ENCODE results near the gene MKRN1. TPM values are rescaled to one million over a fixed set of nuclear protein-coding genes. Genes with fewer than 3 reads are reported as not detected.
A peak's percentile ranks its signal among the peaks of the same experiment; 100 is the strongest.
"Not testable (repeated sequence)": the region's sequence is repeated elsewhere in the genome, so short reads cannot be mapped to it uniquely, and the experiment has no call there.

Gene MKRN1
- total RNA-seq, 1 donor from 2014 or later: 67.9 TPM

DNA sequence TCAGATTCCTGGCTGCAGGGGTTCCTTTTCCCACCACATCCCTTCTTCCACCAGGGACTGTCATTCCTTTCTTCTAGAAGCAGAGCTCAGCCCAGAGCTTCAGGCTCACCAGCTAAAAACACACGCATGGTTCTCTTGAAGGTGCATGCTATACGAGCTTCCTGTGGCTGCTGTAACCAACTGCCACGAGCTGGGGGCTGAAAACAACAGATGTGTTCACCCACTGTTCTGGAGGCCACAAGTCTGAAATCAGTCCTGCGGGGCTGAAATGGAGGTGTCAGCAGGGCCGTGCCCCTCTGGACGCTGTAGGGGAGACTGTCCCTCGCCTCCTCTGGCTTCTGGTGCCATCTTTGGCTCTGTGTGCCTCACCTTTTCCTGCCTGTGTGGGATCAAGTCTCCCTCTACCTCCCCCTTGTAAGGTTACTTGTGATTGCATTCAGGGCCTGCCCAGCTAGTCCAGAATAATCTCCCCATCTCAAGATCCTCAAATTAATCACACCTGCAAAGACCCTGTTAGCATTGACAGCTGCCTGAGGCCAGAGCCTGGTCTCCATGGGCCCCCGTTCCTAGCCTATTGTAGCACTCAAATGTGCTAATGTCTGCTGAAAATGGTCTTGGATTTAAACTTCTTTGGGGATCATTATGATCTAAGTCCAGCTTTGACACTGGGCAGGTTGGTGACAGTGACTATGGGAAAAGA lies 61.7 kb downstream of the MKRN1 start:
- no peak overlapping the region for H3K4me3 Mint-ChIP-seq (ENCODE audit: unreplicated experiment)
- DNase-seq (ENCODE audit: low spot score): no peak
- no peak overlapping the region for H3K27ac Mint-ChIP-seq (ENCODE audit: unreplicated experiment)
- no peaks in the 10 kb centered on the region for H3K9me3 Mint-ChIP-seq (ENCODE audit: low read depth)
- H3K27me3 Mint-ChIP-seq (ENCODE audit: low read depth): peaks cover 6% of the 10 kb centered on the region
- peaks cover 7% of the 10 kb centered on the region for H3K4me1 Mint-ChIP-seq (ENCODE audit: low read depth)
- H3K36me3 Mint-ChIP-seq (ENCODE audit: low read depth): no peaks in the 10 kb centered on the region
- TF ChIP-seq, protein P1, sequence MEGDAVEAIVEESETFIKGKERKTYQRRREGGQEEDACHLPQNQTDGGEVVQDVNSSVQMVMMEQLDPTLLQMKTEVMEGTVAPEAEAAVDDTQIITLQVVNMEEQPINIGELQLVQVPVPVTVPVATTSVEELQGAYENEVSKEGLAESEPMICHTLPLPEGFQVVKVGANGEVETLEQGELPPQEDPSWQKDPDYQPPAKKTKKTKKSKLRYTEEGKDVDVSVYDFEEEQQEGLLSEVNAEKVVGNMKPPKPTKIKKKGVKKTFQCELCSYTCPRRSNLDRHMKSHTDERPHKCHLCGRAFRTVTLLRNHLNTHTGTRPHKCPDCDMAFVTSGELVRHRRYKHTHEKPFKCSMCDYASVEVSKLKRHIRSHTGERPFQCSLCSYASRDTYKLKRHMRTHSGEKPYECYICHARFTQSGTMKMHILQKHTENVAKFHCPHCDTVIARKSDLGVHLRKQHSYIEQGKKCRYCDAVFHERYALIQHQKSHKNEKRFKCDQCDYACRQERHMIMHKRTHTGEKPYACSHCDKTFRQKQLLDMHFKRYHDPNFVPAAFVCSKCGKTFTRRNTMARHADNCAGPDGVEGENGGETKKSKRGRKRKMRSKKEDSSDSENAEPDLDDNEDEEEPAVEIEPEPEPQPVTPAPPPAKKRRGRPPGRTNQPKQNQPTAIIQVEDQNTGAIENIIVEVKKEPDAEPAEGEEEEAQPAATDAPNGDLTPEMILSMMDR (IDR thresholded peaks at IDR 0.05): no peak

DNA sequence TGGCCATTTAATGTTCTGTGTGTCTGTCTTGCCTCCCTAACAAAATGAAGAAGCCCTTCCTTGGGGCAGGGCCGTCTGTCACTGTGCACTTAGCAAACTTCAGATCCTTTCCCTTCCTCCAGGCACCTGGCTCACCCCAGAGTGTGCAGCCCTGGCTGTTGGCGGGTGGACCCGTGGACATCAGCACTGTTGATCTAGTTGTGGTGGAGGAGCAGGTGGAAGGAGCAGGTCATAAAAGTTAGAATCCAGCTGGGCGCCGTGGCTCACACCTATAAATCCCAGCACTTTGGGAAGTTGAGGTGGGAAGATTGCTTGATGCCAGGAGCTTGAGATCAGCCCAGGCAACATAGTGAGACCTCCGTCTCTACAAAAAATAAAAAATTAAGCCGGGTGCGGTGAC lies 62.7 kb downstream of the MKRN1 start:
- TF ChIP-seq, protein P1 (IDR thresholded peaks at IDR 0.05): no peak
- Mint-ChIP-seq H3K4me1 (ENCODE audit: low read depth) (peaks cover 7% of the 10 kb centered on the region), H3K27ac (ENCODE audit: unreplicated experiment) (no peak overlapping the region)

DNA sequence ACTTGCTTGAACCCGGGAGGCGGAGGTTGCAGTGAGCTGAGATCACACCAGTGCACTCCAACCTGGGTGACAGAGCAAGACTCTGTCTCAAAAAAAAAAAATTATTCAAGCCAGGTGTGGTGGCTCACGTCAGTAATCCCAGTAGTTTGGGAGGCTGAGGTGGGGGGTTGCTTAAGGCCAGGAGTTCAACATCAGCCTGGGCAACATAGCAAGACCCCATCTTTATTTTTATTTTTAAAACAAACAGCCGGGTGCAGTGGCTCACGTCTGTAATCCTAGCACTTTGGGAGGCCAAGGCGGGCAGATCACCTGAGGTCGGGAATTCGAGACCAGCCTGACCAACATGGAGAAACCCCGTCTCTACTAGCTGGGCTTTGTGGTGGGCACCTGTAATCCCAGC lies 63.5 kb downstream of the MKRN1 start:
- not testable (repeated sequence) for DNase-seq (ENCODE audit: low spot score); H3K36me3 Mint-ChIP-seq (ENCODE audit: low read depth); H3K4me3 Mint-ChIP-seq (ENCODE audit: unreplicated experiment); H3K27ac Mint-ChIP-seq (ENCODE audit: unreplicated experiment); H3K27me3 Mint-ChIP-seq (ENCODE audit: low read depth); H3K4me1 Mint-ChIP-seq (ENCODE audit: low read depth); H3K9me3 Mint-ChIP-seq (ENCODE audit: low read depth)

More for the DNA sequence above, 62.7 kb downstream of the MKRN1 start:
- Mint-ChIP-seq H3K9me3 (ENCODE audit: low read depth) (no peaks in the 10 kb centered on the region), H3K27me3 (ENCODE audit: low read depth) (peaks cover 6% of the 10 kb centered on the region), H3K36me3 (ENCODE audit: low read depth) (no peaks in the 10 kb centered on the region), H3K4me3 (ENCODE audit: unreplicated experiment) (no peak overlapping the region)
- no peak for DNase-seq (ENCODE audit: low spot score)

DNA sequence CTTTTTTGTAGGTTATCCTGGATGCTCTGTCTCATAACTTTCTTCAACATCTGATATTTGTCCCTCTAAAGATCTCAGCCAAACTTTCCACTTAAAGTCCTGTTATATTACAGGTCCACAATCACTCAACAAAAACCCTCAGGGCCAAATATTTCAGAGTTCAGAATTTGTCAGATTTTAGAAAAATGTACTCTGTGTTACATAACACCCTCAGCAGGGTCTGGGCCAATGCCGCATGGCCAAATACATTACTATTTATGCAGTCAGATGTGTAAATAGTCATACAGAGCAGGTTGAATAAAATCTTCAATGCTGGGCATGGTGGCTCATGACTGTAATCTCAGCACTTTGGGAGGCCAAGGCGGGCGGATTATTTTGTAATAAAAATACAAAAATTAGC lies 63.9 kb downstream of the MKRN1 start:
- Mint-ChIP-seq H3K4me1 (ENCODE audit: low read depth) (peaks cover 7% of the 10 kb centered on the region), H3K27me3 (ENCODE audit: low read depth) (peaks cover 6% of the 10 kb centered on the region), H3K4me3 (ENCODE audit: unreplicated experiment) (no peak overlapping the region), H3K27ac (ENCODE audit: unreplicated experiment) (no peak overlapping the region), H3K9me3 (ENCODE audit: low read depth) (no peaks in the 10 kb centered on the region), H3K36me3 (ENCODE audit: low read depth) (no peaks in the 10 kb centered on the region)
- no peak for DNase-seq (ENCODE audit: low spot score)
- TF ChIP-seq, protein P1 (IDR thresholded peaks at IDR 0.05): no peak

DNA sequence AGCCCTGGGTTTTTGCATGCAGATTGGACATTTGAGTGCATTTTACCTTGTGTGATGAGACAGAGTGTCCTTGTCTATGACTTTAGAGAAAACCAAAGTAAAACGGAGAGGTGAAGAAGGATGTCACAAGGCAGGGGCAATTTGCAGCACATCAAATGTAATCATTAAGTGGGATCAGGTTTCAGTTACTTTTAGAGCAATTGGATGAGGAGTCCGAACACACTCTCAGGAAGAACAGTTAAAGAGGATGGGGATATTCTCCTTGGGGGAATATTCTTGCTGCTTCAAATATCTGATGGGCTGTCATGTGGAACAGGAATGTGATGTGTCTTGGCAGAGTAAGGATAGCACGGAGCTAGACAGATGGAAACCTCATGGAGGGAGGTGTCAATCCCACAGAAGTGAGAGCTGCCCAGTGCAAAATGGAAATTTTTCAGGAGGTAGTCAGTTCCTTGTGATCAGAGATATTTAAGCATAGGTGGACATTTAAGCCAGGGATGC lies 74.7 kb downstream of the MKRN1 start:
- Mint-ChIP-seq H3K36me3 (ENCODE audit: low read depth) (no peaks in the 10 kb centered on the region), H3K27me3 (ENCODE audit: low read depth) (peaks cover 16% of the 10 kb centered on the region), H3K9me3 (ENCODE audit: low read depth) (no peaks in the 10 kb centered on the region), H3K4me1 (ENCODE audit: low read depth) (peaks cover 12% of the 10 kb centered on the region), H3K4me3 (ENCODE audit: unreplicated experiment) (no peak overlapping the region), H3K27ac (ENCODE audit: unreplicated experiment) (peak overlapping the region; percentile 7)
- peak; percentile 2 for DNase-seq (ENCODE audit: low spot score)
- TF ChIP-seq, protein P1 (IDR thresholded peaks at IDR 0.05): no peak
